ENCODE data around the gene PDZD8.

The PDZD8 gene

GRCh38 chr10:117259279-117259678, 116.0 kb downstream of the PDZD8 start:
- no peak for ATAC-seq
- TF ChIP-seq, protein P1, sequence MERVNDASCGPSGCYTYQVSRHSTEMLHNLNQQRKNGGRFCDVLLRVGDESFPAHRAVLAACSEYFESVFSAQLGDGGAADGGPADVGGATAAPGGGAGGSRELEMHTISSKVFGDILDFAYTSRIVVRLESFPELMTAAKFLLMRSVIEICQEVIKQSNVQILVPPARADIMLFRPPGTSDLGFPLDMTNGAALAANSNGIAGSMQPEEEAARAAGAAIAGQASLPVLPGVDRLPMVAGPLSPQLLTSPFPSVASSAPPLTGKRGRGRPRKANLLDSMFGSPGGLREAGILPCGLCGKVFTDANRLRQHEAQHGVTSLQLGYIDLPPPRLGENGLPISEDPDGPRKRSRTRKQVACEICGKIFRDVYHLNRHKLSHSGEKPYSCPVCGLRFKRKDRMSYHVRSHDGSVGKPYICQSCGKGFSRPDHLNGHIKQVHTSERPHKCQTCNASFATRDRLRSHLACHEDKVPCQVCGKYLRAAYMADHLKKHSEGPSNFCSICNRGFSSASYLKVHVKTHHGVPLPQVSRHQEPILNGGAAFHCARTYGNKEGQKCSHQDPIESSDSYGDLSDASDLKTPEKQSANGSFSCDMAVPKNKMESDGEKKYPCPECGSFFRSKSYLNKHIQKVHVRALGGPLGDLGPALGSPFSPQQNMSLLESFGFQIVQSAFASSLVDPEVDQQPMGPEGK (CRISPR knock-in tag; IDR thresholded peaks at IDR 0.05; ENCODE audit: borderline replicate concordance): no peak
- TF ChIP-seq ESRRG (CRISPR knock-in tag; IDR thresholded peaks at IDR 0.05): no peak
- TF ChIP-seq SNAI2 (CRISPR knock-in tag; IDR thresholded peaks at IDR 0.05): no peak
- TF ChIP-seq ARNTL (CRISPR knock-in tag; IDR thresholded peaks at IDR 0.05; ENCODE audit: borderline replicate concordance, low read depth): no peak
- TF ChIP-seq CSDC2 (CRISPR knock-in tag; IDR thresholded peaks at IDR 0.05): no peak
- TF ChIP-seq, protein P2, sequence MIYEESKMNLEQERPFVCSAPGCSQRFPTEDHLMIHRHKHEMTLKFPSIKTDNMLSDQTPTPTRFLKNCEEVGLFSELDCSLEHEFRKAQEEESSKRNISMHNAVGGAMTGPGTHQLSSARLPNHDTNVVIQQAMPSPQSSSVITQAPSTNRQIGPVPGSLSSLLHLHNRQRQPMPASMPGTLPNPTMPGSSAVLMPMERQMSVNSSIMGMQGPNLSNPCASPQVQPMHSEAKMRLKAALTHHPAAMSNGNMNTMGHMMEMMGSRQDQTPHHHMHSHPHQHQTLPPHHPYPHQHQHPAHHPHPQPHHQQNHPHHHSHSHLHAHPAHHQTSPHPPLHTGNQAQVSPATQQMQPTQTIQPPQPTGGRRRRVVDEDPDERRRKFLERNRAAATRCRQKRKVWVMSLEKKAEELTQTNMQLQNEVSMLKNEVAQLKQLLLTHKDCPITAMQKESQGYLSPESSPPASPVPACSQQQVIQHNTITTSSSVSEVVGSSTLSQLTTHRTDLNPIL (CRISPR knock-in tag; IDR thresholded peaks at IDR 0.05; ENCODE audit: low read depth): no peak
- TF ChIP-seq RARB (CRISPR knock-in tag; IDR thresholded peaks at IDR 0.05): no peak
- TF ChIP-seq BACH2 (CRISPR knock-in tag; IDR thresholded peaks at IDR 0.05; ENCODE audit: borderline replicate concordance): no peak
- no peak for TF ChIP-seq PPARA (CRISPR knock-in tag; IDR thresholded peaks at IDR 0.05; ENCODE audit: borderline replicate concordance)
- TF ChIP-seq GLIS3 (CRISPR knock-in tag; IDR thresholded peaks at IDR 0.05): no peak
- TF ChIP-seq, protein P3, sequence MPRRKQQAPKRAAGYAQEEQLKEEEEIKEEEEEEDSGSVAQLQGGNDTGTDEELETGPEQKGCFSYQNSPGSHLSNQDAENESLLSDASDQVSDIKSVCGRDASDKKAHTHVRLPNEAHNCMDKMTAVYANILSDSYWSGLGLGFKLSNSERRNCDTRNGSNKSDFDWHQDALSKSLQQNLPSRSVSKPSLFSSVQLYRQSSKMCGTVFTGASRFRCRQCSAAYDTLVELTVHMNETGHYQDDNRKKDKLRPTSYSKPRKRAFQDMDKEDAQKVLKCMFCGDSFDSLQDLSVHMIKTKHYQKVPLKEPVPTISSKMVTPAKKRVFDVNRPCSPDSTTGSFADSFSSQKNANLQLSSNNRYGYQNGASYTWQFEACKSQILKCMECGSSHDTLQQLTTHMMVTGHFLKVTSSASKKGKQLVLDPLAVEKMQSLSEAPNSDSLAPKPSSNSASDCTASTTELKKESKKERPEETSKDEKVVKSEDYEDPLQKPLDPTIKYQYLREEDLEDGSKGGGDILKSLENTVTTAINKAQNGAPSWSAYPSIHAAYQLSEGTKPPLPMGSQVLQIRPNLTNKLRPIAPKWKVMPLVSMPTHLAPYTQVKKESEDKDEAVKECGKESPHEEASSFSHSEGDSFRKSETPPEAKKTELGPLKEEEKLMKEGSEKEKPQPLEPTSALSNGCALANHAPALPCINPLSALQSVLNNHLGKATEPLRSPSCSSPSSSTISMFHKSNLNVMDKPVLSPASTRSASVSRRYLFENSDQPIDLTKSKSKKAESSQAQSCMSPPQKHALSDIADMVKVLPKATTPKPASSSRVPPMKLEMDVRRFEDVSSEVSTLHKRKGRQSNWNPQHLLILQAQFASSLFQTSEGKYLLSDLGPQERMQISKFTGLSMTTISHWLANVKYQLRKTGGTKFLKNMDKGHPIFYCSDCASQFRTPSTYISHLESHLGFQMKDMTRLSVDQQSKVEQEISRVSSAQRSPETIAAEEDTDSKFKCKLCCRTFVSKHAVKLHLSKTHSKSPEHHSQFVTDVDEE (CRISPR knock-in tag; IDR thresholded peaks at IDR 0.05): no peak
- TF ChIP-seq TOX (CRISPR knock-in tag; IDR thresholded peaks at IDR 0.05; ENCODE audit: borderline replicate concordance): no peak
- TF ChIP-seq, protein P4, sequence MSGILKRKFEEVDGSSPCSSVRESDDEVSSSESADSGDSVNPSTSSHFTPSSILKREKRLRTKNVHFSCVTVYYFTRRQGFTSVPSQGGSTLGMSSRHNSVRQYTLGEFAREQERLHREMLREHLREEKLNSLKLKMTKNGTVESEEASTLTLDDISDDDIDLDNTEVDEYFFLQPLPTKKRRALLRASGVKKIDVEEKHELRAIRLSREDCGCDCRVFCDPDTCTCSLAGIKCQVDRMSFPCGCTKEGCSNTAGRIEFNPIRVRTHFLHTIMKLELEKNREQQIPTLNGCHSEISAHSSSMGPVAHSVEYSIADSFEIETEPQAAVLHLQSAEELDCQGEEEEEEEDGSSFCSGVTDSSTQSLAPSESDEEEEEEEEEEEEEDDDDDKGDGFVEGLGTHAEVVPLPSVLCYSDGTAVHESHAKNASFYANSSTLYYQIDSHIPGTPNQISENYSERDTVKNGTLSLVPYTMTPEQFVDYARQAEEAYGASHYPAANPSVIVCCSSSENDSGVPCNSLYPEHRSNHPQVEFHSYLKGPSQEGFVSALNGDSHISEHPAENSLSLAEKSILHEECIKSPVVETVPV (CRISPR knock-in tag; IDR thresholded peaks at IDR 0.05): no peak
- no peak for TF ChIP-seq ZNF70 (CRISPR knock-in tag; IDR thresholded peaks at IDR 0.05)
- TF ChIP-seq ZNF565 (CRISPR knock-in tag; conservative IDR thresholded peaks at IDR 0.05; ENCODE audit: low read depth): no peak

- TF ChIP-seq ARNTL (CRISPR knock-in tag; IDR thresholded peaks at IDR 0.05; ENCODE audit: borderline replicate concordance, low read depth): no peak
- TF ChIP-seq RARB (CRISPR knock-in tag; IDR thresholded peaks at IDR 0.05): no peak
- TF ChIP-seq ZFP30 (CRISPR knock-in tag; IDR thresholded peaks at IDR 0.05): no peak
- no peak for TF ChIP-seq TCF4 (CRISPR knock-in tag; IDR thresholded peaks at IDR 0.05; ENCODE audit: borderline replicate concordance)
- no peak for TF ChIP-seq GLIS3 (CRISPR knock-in tag; IDR thresholded peaks at IDR 0.05)
- TF ChIP-seq TOX (CRISPR knock-in tag; IDR thresholded peaks at IDR 0.05; ENCODE audit: borderline replicate concordance): no peak
- TF ChIP-seq ESRRG (CRISPR knock-in tag; IDR thresholded peaks at IDR 0.05): no peak
- ATAC-seq: no peak
Observed at GRCh38 chr10:117257721-117258120, 117.5 kb downstream of the PDZD8 start.

GRCh38 chr10:117256910-117257309, 118.3 kb downstream of the PDZD8 start:
- ATAC-seq: no peak
- no peak for TF ChIP-seq ZFP3 (CRISPR knock-in tag; IDR thresholded peaks at IDR 0.05)
- no peak for TF ChIP-seq PPARA (CRISPR knock-in tag; IDR thresholded peaks at IDR 0.05; ENCODE audit: borderline replicate concordance)
- TF ChIP-seq BACH2 (CRISPR knock-in tag; IDR thresholded peaks at IDR 0.05; ENCODE audit: borderline replicate concordance): no peak
- no peak for TF ChIP-seq GLIS3 (CRISPR knock-in tag; IDR thresholded peaks at IDR 0.05)
- no peak for TF ChIP-seq RARB (CRISPR knock-in tag; IDR thresholded peaks at IDR 0.05)
- TF ChIP-seq, protein P3 (CRISPR knock-in tag; IDR thresholded peaks at IDR 0.05): no peak
- TF ChIP-seq POU6F1 (CRISPR knock-in tag; IDR thresholded peaks at IDR 0.05; ENCODE audit: borderline replicate concordance, low read depth): no peak
- TF ChIP-seq ZNF70 (CRISPR knock-in tag; IDR thresholded peaks at IDR 0.05): no peak
- TF ChIP-seq, protein P4 (CRISPR knock-in tag; IDR thresholded peaks at IDR 0.05): no peak
- TF ChIP-seq TCF4 (CRISPR knock-in tag; IDR thresholded peaks at IDR 0.05; ENCODE audit: borderline replicate concordance): no peak
- no peak for TF ChIP-seq OSR1 (CRISPR knock-in tag; IDR thresholded peaks at IDR 0.05)
- no peak for TF ChIP-seq CSDC2 (CRISPR knock-in tag; IDR thresholded peaks at IDR 0.05)
- no peak for TF ChIP-seq SNAI2 (CRISPR knock-in tag; IDR thresholded peaks at IDR 0.05)
- no peak for TF ChIP-seq ISL1 (CRISPR knock-in tag; IDR thresholded peaks at IDR 0.05)
